ENCODE results near the gene PAQR8. TPM values are rescaled to one million over a fixed set of nuclear protein-coding genes. Genes with fewer than 3 reads are reported as not detected.
A peak's percentile ranks its signal among the peaks of the same experiment; 100 is the strongest.

PAQR8 gene
- total and polyA plus RNA-seq, 2 of the 13 experiments (the other 11 are each of a cell fraction or from before 2014, with no cell fraction given), result 37.7 to 50.7 TPM

DNA sequence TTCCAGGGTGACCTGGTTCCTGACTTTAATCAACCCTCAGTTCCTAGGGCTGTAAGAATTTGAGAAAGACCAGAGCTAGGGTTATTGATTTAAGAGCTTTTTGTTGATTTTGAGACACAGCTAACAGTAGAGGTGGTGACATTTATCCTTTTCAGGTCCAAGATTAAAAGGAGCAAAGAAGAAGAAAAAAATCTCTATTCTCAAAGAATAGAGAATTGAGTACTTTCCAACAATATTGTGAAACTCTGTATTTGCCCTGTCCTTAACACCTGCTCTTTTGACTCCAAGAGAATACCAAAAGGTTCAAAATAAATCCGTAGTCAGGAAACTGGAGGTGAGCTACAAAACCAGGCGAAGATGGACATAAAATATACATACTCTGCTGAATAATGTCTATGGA, 7.3 kb downstream of the PAQR8 start (continued):
- TF ChIP-seq, protein P1, sequence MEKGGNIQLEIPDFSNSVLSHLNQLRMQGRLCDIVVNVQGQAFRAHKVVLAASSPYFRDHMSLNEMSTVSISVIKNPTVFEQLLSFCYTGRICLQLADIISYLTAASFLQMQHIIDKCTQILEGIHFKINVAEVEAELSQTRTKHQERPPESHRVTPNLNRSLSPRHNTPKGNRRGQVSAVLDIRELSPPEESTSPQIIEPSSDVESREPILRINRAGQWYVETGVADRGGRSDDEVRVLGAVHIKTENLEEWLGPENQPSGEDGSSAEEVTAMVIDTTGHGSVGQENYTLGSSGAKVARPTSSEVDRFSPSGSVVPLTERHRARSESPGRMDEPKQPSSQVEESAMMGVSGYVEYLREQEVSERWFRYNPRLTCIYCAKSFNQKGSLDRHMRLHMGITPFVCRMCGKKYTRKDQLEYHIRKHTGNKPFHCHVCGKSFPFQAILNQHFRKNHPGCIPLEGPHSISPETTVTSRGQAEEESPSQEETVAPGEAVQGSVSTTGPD (CRISPR knock-in tag; IDR thresholded peaks at IDR 0.05), result no peak
- TF ChIP-seq CHD4 (IDR thresholded peaks at IDR 0.05; ENCODE audit: borderline replicate concordance, low read length), result no peak
- peak; percentile 12; the same call in 1 of the 2 replicates for TF ChIP-seq SP5 (CRISPR knock-in tag; IDR thresholded peaks at IDR 0.05; ENCODE audit: borderline replicate concordance, low read depth)
- TF ChIP-seq, protein P2, sequence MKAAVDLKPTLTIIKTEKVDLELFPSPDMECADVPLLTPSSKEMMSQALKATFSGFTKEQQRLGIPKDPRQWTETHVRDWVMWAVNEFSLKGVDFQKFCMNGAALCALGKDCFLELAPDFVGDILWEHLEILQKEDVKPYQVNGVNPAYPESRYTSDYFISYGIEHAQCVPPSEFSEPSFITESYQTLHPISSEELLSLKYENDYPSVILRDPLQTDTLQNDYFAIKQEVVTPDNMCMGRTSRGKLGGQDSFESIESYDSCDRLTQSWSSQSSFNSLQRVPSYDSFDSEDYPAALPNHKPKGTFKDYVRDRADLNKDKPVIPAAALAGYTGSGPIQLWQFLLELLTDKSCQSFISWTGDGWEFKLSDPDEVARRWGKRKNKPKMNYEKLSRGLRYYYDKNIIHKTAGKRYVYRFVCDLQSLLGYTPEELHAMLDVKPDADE (CRISPR knock-in tag; IDR thresholded peaks at IDR 0.05), result no peak
- TF ChIP-seq MBNL3 (CRISPR knock-in tag; conservative IDR thresholded peaks at IDR 0.05), result no peak
- no peak for TF ChIP-seq STAG1 (CRISPR knock-in tag; IDR thresholded peaks at IDR 0.05)
- no peak for TF ChIP-seq NR1H2 (CRISPR knock-in tag; IDR thresholded peaks at IDR 0.05; ENCODE audit: borderline replicate concordance, low read depth)
- TF ChIP-seq, protein P3, sequence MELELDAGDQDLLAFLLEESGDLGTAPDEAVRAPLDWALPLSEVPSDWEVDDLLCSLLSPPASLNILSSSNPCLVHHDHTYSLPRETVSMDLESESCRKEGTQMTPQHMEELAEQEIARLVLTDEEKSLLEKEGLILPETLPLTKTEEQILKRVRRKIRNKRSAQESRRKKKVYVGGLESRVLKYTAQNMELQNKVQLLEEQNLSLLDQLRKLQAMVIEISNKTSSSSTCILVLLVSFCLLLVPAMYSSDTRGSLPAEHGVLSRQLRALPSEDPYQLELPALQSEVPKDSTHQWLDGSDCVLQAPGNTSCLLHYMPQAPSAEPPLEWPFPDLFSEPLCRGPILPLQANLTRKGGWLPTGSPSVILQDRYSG (CRISPR knock-in tag; IDR thresholded peaks at IDR 0.05), result no peak
- no peak; the same call in 1 of the 2 replicates for TF ChIP-seq MIER2 (CRISPR knock-in tag; IDR thresholded peaks at IDR 0.05)
- TF ChIP-seq, protein P4, sequence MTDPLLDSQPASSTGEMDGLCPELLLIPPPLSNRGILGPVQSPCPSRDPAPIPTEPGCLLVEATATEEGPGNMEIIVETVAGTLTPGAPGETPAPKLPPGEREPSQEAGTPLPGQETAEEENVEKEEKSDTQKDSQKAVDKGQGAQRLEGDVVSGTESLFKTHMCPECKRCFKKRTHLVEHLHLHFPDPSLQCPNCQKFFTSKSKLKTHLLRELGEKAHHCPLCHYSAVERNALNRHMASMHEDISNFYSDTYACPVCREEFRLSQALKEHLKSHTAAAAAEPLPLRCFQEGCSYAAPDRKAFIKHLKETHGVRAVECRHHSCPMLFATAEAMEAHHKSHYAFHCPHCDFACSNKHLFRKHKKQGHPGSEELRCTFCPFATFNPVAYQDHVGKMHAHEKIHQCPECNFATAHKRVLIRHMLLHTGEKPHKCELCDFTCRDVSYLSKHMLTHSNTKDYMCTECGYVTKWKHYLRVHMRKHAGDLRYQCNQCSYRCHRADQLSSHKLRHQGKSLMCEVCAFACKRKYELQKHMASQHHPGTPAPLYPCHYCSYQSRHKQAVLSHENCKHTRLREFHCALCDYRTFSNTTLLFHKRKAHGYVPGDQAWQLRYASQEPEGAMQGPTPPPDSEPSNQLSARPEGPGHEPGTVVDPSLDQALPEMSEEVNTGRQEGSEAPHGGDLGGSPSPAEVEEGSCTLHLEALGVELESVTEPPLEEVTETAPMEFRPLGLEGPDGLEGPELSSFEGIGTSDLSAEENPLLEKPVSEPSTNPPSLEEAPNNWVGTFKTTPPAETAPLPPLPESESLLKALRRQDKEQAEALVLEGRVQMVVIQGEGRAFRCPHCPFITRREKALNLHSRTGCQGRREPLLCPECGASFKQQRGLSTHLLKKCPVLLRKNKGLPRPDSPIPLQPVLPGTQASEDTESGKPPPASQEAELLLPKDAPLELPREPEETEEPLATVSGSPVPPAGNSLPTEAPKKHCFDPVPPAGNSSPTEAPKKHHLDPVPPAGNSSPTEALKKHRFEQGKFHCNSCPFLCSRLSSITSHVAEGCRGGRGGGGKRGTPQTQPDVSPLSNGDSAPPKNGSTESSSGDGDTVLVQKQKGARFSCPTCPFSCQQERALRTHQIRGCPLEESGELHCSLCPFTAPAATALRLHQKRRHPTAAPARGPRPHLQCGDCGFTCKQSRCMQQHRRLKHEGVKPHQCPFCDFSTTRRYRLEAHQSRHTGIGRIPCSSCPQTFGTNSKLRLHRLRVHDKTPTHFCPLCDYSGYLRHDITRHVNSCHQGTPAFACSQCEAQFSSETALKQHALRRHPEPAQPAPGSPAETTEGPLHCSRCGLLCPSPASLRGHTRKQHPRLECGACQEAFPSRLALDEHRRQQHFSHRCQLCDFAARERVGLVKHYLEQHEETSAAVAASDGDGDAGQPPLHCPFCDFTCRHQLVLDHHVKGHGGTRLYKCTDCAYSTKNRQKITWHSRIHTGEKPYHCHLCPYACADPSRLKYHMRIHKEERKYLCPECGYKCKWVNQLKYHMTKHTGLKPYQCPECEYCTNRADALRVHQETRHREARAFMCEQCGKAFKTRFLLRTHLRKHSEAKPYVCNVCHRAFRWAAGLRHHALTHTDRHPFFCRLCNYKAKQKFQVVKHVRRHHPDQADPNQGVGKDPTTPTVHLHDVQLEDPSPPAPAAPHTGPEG (CRISPR knock-in tag; IDR thresholded peaks at IDR 0.05), result no peak
- TF ChIP-seq ZNF703 (CRISPR knock-in tag; IDR thresholded peaks at IDR 0.05; ENCODE audit: borderline replicate concordance), result no peak
- TF ChIP-seq CCDC6 (CRISPR knock-in tag; IDR thresholded peaks at IDR 0.05), result no peak
- TF ChIP-seq, protein P5, sequence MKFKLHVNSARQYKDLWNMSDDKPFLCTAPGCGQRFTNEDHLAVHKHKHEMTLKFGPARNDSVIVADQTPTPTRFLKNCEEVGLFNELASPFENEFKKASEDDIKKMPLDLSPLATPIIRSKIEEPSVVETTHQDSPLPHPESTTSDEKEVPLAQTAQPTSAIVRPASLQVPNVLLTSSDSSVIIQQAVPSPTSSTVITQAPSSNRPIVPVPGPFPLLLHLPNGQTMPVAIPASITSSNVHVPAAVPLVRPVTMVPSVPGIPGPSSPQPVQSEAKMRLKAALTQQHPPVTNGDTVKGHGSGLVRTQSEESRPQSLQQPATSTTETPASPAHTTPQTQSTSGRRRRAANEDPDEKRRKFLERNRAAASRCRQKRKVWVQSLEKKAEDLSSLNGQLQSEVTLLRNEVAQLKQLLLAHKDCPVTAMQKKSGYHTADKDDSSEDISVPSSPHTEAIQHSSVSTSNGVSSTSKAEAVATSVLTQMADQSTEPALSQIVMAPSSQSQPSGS (CRISPR knock-in tag; IDR thresholded peaks at IDR 0.05), result peak; percentile 13; the same call in 1 of the 2 replicates
- TF ChIP-seq, protein P6, sequence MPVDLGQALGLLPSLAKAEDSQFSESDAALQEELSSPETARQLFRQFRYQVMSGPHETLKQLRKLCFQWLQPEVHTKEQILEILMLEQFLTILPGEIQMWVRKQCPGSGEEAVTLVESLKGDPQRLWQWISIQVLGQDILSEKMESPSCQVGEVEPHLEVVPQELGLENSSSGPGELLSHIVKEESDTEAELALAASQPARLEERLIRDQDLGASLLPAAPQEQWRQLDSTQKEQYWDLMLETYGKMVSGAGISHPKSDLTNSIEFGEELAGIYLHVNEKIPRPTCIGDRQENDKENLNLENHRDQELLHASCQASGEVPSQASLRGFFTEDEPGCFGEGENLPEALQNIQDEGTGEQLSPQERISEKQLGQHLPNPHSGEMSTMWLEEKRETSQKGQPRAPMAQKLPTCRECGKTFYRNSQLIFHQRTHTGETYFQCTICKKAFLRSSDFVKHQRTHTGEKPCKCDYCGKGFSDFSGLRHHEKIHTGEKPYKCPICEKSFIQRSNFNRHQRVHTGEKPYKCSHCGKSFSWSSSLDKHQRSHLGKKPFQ (CRISPR knock-in tag; IDR thresholded peaks at IDR 0.05; ENCODE audit: insufficient replicate concordance), result no peak
- TF ChIP-seq JUNB (CRISPR knock-in tag; IDR thresholded peaks at IDR 0.05; ENCODE audit: borderline replicate concordance), result no peak; the same call in 1 of the 2 replicates
- no peak for TF ChIP-seq CCAR2 (optimal IDR thresholded peaks at IDR 0.05; ENCODE audit: low read depth, low read length)
- no peak for TF ChIP-seq POLR2AphosphoS2 (IDR thresholded peaks at IDR 0.05; ENCODE audit: low read depth, low read length)
